HCT116 (cell line): ENCODE data around the gene NUP42. TPM values are rescaled to one million over a fixed set of nuclear protein-coding genes. Genes with fewer than 3 reads are reported as not detected.

Source experiments
- ATAC-seq: fragments of 200-7000 bp; cut with Tn5 transposase; 2 replicates; pipeline ENCODE4 v1.9.1; 2020; ENCODE audit warnings: mild to moderate bottlenecking, moderate library complexity
- BruUV-seq: library from RNA; stranded (reverse); fragments of 400-500 nt; replicated peaks from 2 replicates; lab custom pipeline; 2021; lab: Mats Ljungman, UMichigan
- CTCF ChIA-PET: fragments of 300-600 bp; sonication (Branson Sonifier 250); formaldehyde crosslinking; loops from one replicate; lab custom pipeline; 2021; ENCODE audit warnings: antibody characterized with exemption; lab: Charles Lee
- POLR2A ChIA-PET: fragments of 300-600, 350-600 bp; sonication (Branson Sonifier 250); formaldehyde crosslinking; loops from one replicate; lab custom pipeline; 2021; ENCODE audit warnings: antibody characterized with exemption; lab: Charles Lee
- RAD21 ChIA-PET, 2 experiments: fragments of 300-600 bp; sonication (Branson Sonifier 250); formaldehyde crosslinking; loops; one replicate each; lab custom pipeline; 2023; ENCODE audit warnings: low total read pairs in 2 of 2; ENCODE audit not compliant: uncharacterized antibody in 2 of 2, unreplicated experiment in 2 of 2, low non-redundant PET in 1 of 2; lab: Charles Lee
- DNase-seq: peaks from one replicate; pipeline ENCODE4 v3.0.0-alpha.2; 2010; ENCODE audit warnings: low read depth, low spot score
- H2AFZ ChIP-seq: fragments of 200-600 bp; shearing (Covaris generic), sonication (generic); 2 replicates; pipeline ENCODE4 v1.6.1; 2017; ENCODE audit warnings: low read depth, mixed run types, mixed read lengths, antibody characterized with exemption, low read length; ENCODE audit not compliant: poor library complexity, severe bottlenecking
- H3K27ac ChIP-seq: 2 replicates; pipeline ENCODE4 v1.5.1; 2012; ENCODE audit warnings: low read depth, low read length
- H3K27me3 ChIP-seq: fragments of 200-600 bp; sonication (generic); 2 replicates; pipeline ENCODE4 v1.6.1; 2016; ENCODE audit warnings: mixed run types, low read length, mixed read lengths; ENCODE audit not compliant: insufficient read depth
- H3K36me3 ChIP-seq, 2 experiments: fragments of 200-500 bp in 1 of 2; fragments of 200-600 bp in 1 of 2; sonication (Bioruptor generic) in 1 of 2; sonication (generic) in 1 of 2; 2 replicates each; pipeline versions ENCODE4 v1.5.1 to v1.6.1; 2014 to 2016; ENCODE audit warnings: low read length in 2 of 2, inconsistent platforms in 1 of 2, mixed read lengths in 1 of 2, mixed run types in 1 of 2; ENCODE audit not compliant: insufficient read depth in 2 of 2, control insufficient read depth in 1 of 2
- H3K4me1 ChIP-seq, 2 experiments: fragments of 200-600 bp in 1 of 2; sonication (generic) in 1 of 2; 2 replicates each; pipeline versions ENCODE4 v1.5.1 to v1.6.1; 2012 to 2017; ENCODE audit warnings: low read length in 2 of 2, inconsistent platforms in 1 of 2, mild to moderate bottlenecking in 1 of 2, mixed read lengths in 1 of 2, mixed run types in 1 of 2, moderate library complexity in 1 of 2; ENCODE audit not compliant: insufficient read depth in 2 of 2, control insufficient read depth in 1 of 2
- H3K4me2 ChIP-seq: fragments of 200-600 bp; sonication (generic); 2 replicates; pipeline ENCODE4 v1.6.1; 2017; ENCODE audit warnings: mixed run types, low read length, mixed read lengths
- H3K4me3 ChIP-seq, 2 experiments: fragments of 200-600 bp in 1 of 2; sonication (generic) in 1 of 2; replicated peaks in 1 of 2; 2 replicates each; pipeline ENCODE4 v1.5.1; 2011 to 2016; ENCODE audit warnings: low read length in 2 of 2, control low read depth in 1 of 2, low read depth in 1 of 2, mild to moderate bottlenecking in 1 of 2, mixed read lengths in 1 of 2, mixed run types in 1 of 2
- H3K79me2 ChIP-seq: fragments of 200-600 bp; sonication (generic); 2 replicates; pipeline ENCODE4 v1.6.1; 2017; ENCODE audit warnings: mild to moderate bottlenecking, mixed run types, low read length, moderate library complexity, mixed read lengths; ENCODE audit not compliant: insufficient read depth
- H3K9ac ChIP-seq: fragments of 200-600 bp; sonication (generic); 2 replicates; pipeline ENCODE4 v1.6.1; 2016; ENCODE audit warnings: low read length, mixed read lengths
- H3K9me2 ChIP-seq: fragments of 200-600 bp; sonication (generic), shearing (Covaris generic); 2 replicates; pipeline ENCODE4 v1.6.1; 2017; ENCODE audit warnings: mixed run types, mild to moderate bottlenecking, moderate library complexity; ENCODE audit not compliant: insufficient read depth
- H3K9me3 ChIP-seq, 2 experiments: fragments of 200-500 bp in 1 of 2; fragments of 200-600 bp in 1 of 2; sonication (Bioruptor generic) in 1 of 2; sonication (generic) in 1 of 2; 2 replicates each; pipeline ENCODE4 v1.6.1; 2014 to 2017; ENCODE audit warnings: low read length in 2 of 2, mixed read lengths in 2 of 2, inconsistent platforms in 1 of 2, low read depth in 1 of 2, mild to moderate bottlenecking in 1 of 2, mixed run types in 1 of 2, moderate library complexity in 1 of 2; ENCODE audit not compliant: control insufficient read depth in 1 of 2, insufficient read depth in 1 of 2
- H4K20me1 ChIP-seq: fragments of 200-600 bp; sonication (generic), shearing (Covaris generic); 2 replicates; pipeline ENCODE4 v1.6.1; 2017; ENCODE audit warnings: mixed run types, mild to moderate bottlenecking, moderate library complexity; ENCODE audit not compliant: insufficient read depth
- CBX3 ChIP-seq: IDR thresholded peaks from 2 replicates; pipeline ENCODE4 v1.6.1; 2012; ENCODE audit warnings: low read depth
- CTCF ChIP-seq, 3 experiments: fragments of 200-600 bp in 1 of 3; sonication (generic) in 1 of 3; IDR thresholded peaks in 2 of 3; conservative IDR thresholded peaks in 1 of 3; 2 replicates each; pipeline ENCODE4 v1.5.1; 2012 to 2017; ENCODE audit warnings: low read depth in 2 of 3, low read length in 2 of 3, antibody characterized with exemption in 1 of 3, borderline replicate concordance in 1 of 3, control low read depth in 1 of 3, mild to moderate bottlenecking in 1 of 3, mixed read lengths in 1 of 3, mixed run types in 1 of 3, moderate library complexity in 1 of 3; ENCODE audit not compliant: insufficient read depth in 1 of 3
- EZH2 ChIP-seq: fragments of 200-600 bp; sonication (generic); IDR thresholded peaks from 2 replicates; pipeline ENCODE4 v1.6.1; 2017; ENCODE audit warnings: antibody characterized with exemption, mixed run types
- EZH2phosphoT487 ChIP-seq: fragments of 200-600 bp; IDR thresholded peaks from 2 replicates; pipeline ENCODE4 v1.6.1; 2018; ENCODE audit warnings: antibody characterized with exemption, borderline replicate concordance
- POLR2A ChIP-seq: IDR thresholded peaks from 2 replicates; pipeline ENCODE4 v1.7.0; 2011; ENCODE audit warnings: borderline replicate concordance; ENCODE audit not compliant: insufficient read depth, insufficient read length; ENCODE audit errors: extremely low read depth
- POLR2AphosphoS5 ChIP-seq: IDR thresholded peaks from 2 replicates; pipeline ENCODE4 v1.6.1; 2011; ENCODE audit warnings: mild to moderate bottlenecking, low read depth, low read length, moderate library complexity
- TCF7L2 ChIP-seq: IDR thresholded peaks from 2 replicates; pipeline ENCODE4 v1.7.0; 2011; ENCODE audit warnings: borderline replicate concordance, inconsistent platforms; ENCODE audit not compliant: insufficient read depth, insufficient read length; ENCODE audit errors: extremely low read depth
- ZFX ChIP-seq: fragments of 450-650 bp; IDR thresholded peaks from 2 replicates; pipeline ENCODE4 v1.6.1; 2017
- intact Hi-C: fragments of 100-400 bp; cut with micrococcal nuclease; formaldehyde crosslinking; loops from 2 replicates; pipeline ENCODE4 v1.10.0; 2022
- total RNA-seq: library from RNA; stranded (reverse); gene quantifications from one replicate; pipeline ENCODE4 v1.2.1, GENCODE V29; 2021; ENCODE audit not compliant: unreplicated experiment

The NUP42 gene
- total RNA-seq, 1 experiment from 2014 or later = 36.5 TPM

- H3K9me2 ChIP-seq = no peaks in the 10 kb centered on the region
- ChIA-PET POLR2A (no interaction called here), CTCF (no interaction called here), RAD21 (no interaction called here)
- H2AFZ ChIP-seq = no peak overlapping the region
- no peak for DNase-seq
- no peaks in the 10 kb centered on the region for H4K20me1 ChIP-seq
- no peak overlapping the region for H3K27ac ChIP-seq
- ATAC-seq = no peak
- 0 out of 4 replicates have a peak, but pooled peaks cover 0 to 2% of the 10 kb centered on the region in 2 experiments for H3K4me1 ChIP-seq
- intact Hi-C loops = no loop called here
- no peak overlapping the region for H3K9ac ChIP-seq
- H3K79me2 ChIP-seq = no peaks in the 10 kb centered on the region
- no peaks in the 10 kb centered on the region for H3K9me3 ChIP-seq
- no peaks in the 10 kb centered on the region for H3K27me3 ChIP-seq
- no peak overlapping the region for H3K4me3 ChIP-seq
- TF ChIP-seq POLR2A (no peak), ZFX (no peak), CTCF (IDR thresholded peaks at IDR 0.05 in 2 of 3, conservative IDR thresholded peaks at IDR 0.05 in 1 of 3; ENCODE audit: borderline replicate concordance in 1 of 3, insufficient read depth in 1 of 3, low read depth in 2 of 3, low read length in 2 of 3) (no peak), CBX3 (no peak), EZH2phosphoT487 (no peak), TCF7L2 (no peak), EZH2 (no peak), POLR2AphosphoS5 (no peak)
- no peak overlapping the region for H3K4me2 ChIP-seq
- no peaks in the 10 kb centered on the region for H3K36me3 ChIP-seq
- BruUV-seq = no TSS peak
These were observed 65.3 kb downstream of the NUP42 start for GRCh38 chr7:23247046-23247602.
